ENCODE results near the gene CASZ1. TPM values are rescaled to one million over a fixed set of nuclear protein-coding genes. Genes with fewer than 3 reads are reported as not detected.

CASZ1 gene
- total RNA-seq, 1 experiment from 2014 or later = 0.69 TPM

GRCh38 chr1:10626131-10626731, 170.2 kb downstream of the CASZ1 start:
- in situ Hi-C loops (cut with HindIII; ENCODE audit: low pct_unique_long_range_greater_than_20kb, low sequenced_read_pairs) = no loop called here
- no peak for DNase-seq (ENCODE audit: low read depth, low spot score)

- no peak for DNase-seq (ENCODE audit: low read depth, low spot score)
- in situ Hi-C loops (cut with HindIII; ENCODE audit: low pct_unique_long_range_greater_than_20kb, low sequenced_read_pairs) = no loop called here
Observed at GRCh38 chr1:10625554-10625953, 170.9 kb downstream of the CASZ1 start.

GRCh38 chr1:10625076-10625475, 171.4 kb downstream of the CASZ1 start:
- in situ Hi-C loops (cut with HindIII; ENCODE audit: low pct_unique_long_range_greater_than_20kb, low sequenced_read_pairs) = no loop called here
- no peak for DNase-seq (ENCODE audit: low read depth, low spot score)

GRCh38 chr1:10624256-10625050, 172.0 kb downstream of the CASZ1 start:
- DNase-seq (ENCODE audit: low read depth, low spot score) = no peak
- in situ Hi-C loops (cut with HindIII; ENCODE audit: low pct_unique_long_range_greater_than_20kb, low sequenced_read_pairs) = no loop called here

GRCh38 chr1:10623686-10624145, 172.7 kb downstream of the CASZ1 start:
- in situ Hi-C loops (cut with HindIII; ENCODE audit: low pct_unique_long_range_greater_than_20kb, low sequenced_read_pairs) = no loop called here
- DNase-seq (ENCODE audit: low read depth, low spot score) = no peak

GRCh38 chr1:10622910-10623685, 173.3 kb downstream of the CASZ1 start:
- in situ Hi-C loops (cut with HindIII; ENCODE audit: low pct_unique_long_range_greater_than_20kb, low sequenced_read_pairs) = no loop called here
- no peak for DNase-seq (ENCODE audit: low read depth, low spot score)

- in situ Hi-C loops (cut with HindIII; ENCODE audit: low pct_unique_long_range_greater_than_20kb, low sequenced_read_pairs) = no loop called here
- no peak for DNase-seq (ENCODE audit: low read depth, low spot score)
Observed at GRCh38 chr1:10621906-10622305, 174.5 kb downstream of the CASZ1 start.

- in situ Hi-C loops (cut with HindIII; ENCODE audit: low pct_unique_long_range_greater_than_20kb, low sequenced_read_pairs) = no loop called here
- DNase-seq (ENCODE audit: low read depth, low spot score) = no peak
Observed at GRCh38 chr1:10620776-10621175, 175.7 kb downstream of the CASZ1 start.

- no peak for DNase-seq (ENCODE audit: low read depth, low spot score)
- in situ Hi-C loops (cut with HindIII; ENCODE audit: low pct_unique_long_range_greater_than_20kb, low sequenced_read_pairs) = no loop called here
Observed at GRCh38 chr1:10617931-10618885, 178.2 kb downstream of the CASZ1 start.

- in situ Hi-C loops (cut with HindIII; ENCODE audit: low pct_unique_long_range_greater_than_20kb, low sequenced_read_pairs) = no loop called here
- no peak for DNase-seq (ENCODE audit: low read depth, low spot score)
Observed at GRCh38 chr1:10617318-10617717, 179.1 kb downstream of the CASZ1 start.

GRCh38 chr1:10616696-10617095, 179.8 kb downstream of the CASZ1 start:
- in situ Hi-C loops (cut with HindIII; ENCODE audit: low pct_unique_long_range_greater_than_20kb, low sequenced_read_pairs) = no loop called here
- DNase-seq (ENCODE audit: low read depth, low spot score) = no peak

GRCh38 chr1:10615932-10616671, 180.3 kb downstream of the CASZ1 start:
- no peak for DNase-seq (ENCODE audit: low read depth, low spot score)
- in situ Hi-C loops (cut with HindIII; ENCODE audit: low pct_unique_long_range_greater_than_20kb, low sequenced_read_pairs) = no loop called here

- DNase-seq (ENCODE audit: low read depth, low spot score) = no peak
- in situ Hi-C loops (cut with HindIII; ENCODE audit: low pct_unique_long_range_greater_than_20kb, low sequenced_read_pairs) = no loop called here
Observed at GRCh38 chr1:10615332-10615731, 181.1 kb downstream of the CASZ1 start.

- no peak for DNase-seq (ENCODE audit: low read depth, low spot score)
- in situ Hi-C loops (cut with HindIII; ENCODE audit: low pct_unique_long_range_greater_than_20kb, low sequenced_read_pairs) = no loop called here
Observed at GRCh38 chr1:10614377-10615225, 181.8 kb downstream of the CASZ1 start.

- no peak for DNase-seq (ENCODE audit: low read depth, low spot score)
- in situ Hi-C loops (cut with HindIII; ENCODE audit: low pct_unique_long_range_greater_than_20kb, low sequenced_read_pairs) = no loop called here
Observed at GRCh38 chr1:10613861-10614260, 182.6 kb downstream of the CASZ1 start.

- no peak for DNase-seq (ENCODE audit: low read depth, low spot score)
- in situ Hi-C loops (cut with HindIII; ENCODE audit: low pct_unique_long_range_greater_than_20kb, low sequenced_read_pairs) = no loop called here
Observed at GRCh38 chr1:10613340-10613739, 183.1 kb downstream of the CASZ1 start.

Data from SK-MEL-5 (cell line).